Astrocyte of the spinal cord (primary cell): ENCODE measurements around the gene OR5H15.

Source experiments
- DNase-seq: peaks from one replicate; pipeline ENCODE4 v3.0.0; 2011; ENCODE audit warnings: low read depth, low spot score
- H3K4me3 ChIP-seq: 2 replicates; pipeline ENCODE4 v1.5.1; 2011; ENCODE audit warnings: low read depth, mild to moderate bottlenecking, low read length, moderate library complexity
- in situ Hi-C: cut with HindIII; loops from 2 replicates; pipeline ENCODE4 v1.10.0; 2017; ENCODE audit warnings: low sequenced_read_pairs
- TF ChIP-seq, protein P1 (sequence below): IDR thresholded peaks from 2 replicates; pipeline ENCODE4 v1.5.1; 2012; ENCODE audit warnings: low read depth, mild to moderate bottlenecking, low read length, inconsistent platforms

The OR5H15 gene

DNA sequence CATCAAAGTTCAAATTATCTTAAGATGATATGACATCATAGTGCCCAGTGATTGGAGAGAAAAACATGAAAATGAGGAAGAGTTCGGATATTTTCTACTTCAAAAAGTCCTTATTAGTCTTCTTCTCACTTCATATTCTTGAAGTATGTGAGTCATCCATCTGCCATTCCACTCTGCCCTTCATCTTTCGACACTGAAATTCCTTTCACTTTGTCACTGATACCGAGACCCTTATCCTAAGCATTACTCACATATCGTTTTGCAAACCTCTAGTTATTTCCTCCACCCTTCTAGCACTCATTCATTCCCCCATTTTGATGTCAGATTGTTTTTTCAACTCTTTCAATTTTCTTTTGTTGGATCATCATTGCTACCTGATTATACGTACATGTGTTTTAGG, 15.3 kb upstream of the OR5H15 start:
- TF ChIP-seq, protein P1, sequence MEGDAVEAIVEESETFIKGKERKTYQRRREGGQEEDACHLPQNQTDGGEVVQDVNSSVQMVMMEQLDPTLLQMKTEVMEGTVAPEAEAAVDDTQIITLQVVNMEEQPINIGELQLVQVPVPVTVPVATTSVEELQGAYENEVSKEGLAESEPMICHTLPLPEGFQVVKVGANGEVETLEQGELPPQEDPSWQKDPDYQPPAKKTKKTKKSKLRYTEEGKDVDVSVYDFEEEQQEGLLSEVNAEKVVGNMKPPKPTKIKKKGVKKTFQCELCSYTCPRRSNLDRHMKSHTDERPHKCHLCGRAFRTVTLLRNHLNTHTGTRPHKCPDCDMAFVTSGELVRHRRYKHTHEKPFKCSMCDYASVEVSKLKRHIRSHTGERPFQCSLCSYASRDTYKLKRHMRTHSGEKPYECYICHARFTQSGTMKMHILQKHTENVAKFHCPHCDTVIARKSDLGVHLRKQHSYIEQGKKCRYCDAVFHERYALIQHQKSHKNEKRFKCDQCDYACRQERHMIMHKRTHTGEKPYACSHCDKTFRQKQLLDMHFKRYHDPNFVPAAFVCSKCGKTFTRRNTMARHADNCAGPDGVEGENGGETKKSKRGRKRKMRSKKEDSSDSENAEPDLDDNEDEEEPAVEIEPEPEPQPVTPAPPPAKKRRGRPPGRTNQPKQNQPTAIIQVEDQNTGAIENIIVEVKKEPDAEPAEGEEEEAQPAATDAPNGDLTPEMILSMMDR = no peak
- in situ Hi-C loops = no loop called here

DNA sequence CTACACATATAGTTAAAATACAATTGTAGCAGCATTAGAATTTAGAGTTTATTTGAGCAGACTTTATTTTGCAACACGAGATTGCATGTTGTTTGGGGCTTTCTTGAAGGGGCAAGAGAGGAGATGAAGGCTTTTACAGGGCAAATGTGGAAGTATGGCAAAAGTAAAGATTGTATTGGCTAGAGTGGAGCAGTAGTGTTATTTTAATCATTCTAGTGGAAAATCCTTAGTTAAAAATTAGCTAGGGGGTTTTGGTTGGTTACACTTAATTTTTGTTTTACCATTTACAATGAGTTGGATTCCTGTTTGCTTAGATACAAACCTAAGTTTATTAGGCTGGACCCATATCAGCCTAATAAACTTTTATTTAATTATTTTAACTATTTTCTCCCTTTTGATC, 4.6 kb downstream of the OR5H15 start:
- TF ChIP-seq, protein P1 = no peak
- in situ Hi-C loops = no loop called here
- H3K4me3 ChIP-seq = no peak overlapping the region
- DNase-seq = no peak

More for the DNA sequence above, 15.3 kb upstream of the OR5H15 start:
- H3K4me3 ChIP-seq = no peak overlapping the region
- no peak for DNase-seq

DNA sequence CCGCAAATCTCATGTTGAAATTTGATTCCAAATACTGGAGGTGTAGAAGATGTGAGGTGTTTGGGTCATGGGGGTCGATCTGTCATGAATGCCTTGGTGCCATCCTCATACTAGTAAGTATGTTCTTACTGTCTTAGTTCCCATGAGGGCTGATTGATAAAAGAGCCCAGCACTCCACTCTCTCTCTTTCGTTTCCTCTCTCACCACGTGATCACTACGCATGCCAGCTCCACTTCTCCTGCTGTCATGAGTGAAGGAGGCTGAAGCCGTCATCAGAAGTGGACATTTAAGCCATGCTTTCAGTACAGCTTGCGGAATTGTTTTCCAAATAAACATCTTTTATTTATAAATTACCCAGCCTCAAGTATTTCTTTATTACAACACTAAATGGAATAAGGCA, 6.1 kb downstream of the OR5H15 start:
- TF ChIP-seq, protein P1 = no peak
- in situ Hi-C loops = no loop called here
- DNase-seq = no peak
- H3K4me3 ChIP-seq = no peak overlapping the region

DNA sequence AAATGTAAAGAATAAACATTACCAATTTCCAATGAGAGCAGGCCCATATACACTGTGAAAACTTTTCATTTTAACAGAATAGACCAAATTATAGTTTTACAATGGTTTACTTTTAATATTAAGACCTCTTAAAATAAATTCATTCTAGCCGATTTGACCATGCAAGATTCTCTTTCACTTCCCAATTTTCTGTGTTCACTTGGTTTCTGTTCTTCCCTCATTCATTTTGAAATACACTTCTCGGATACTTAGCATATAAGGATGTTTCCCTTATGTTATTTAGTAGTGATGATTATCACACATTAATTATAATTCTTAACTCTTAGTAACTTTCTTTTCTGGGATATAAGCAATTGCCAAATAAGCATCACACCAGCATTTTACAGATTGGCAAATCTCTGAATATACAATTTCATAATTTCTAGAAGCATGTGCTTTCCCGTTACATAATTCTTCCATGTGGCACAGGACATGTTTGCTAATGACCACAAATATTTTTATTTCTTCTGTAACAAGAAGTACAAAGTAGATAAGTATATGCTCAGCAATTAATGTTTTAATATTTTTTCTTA, 13.9 kb downstream of the OR5H15 start:
- H3K4me3 ChIP-seq = no peak overlapping the region
- TF ChIP-seq, protein P1 = no peak
- DNase-seq = no peak
- in situ Hi-C loops = no loop called here

DNA sequence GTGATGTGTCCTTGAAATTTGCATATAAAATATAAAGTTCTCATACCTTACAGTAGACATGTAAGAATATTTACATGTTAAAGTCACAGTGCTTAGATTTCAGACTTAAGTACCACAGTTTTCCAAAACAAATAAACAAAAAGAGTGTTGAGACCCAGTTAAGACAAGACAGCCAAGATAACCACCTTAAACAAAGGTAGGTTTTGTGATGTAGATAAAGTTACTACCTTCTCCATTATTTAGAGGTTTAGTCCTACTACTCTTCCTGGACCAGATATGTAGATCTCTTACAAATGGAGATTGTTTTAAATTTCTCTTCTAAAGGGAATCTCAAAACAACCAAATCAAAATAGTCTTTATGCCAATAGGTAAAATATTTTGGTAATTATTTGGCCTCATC, 15.7 kb downstream of the OR5H15 start:
- TF ChIP-seq, protein P1 = no peak
- H3K4me3 ChIP-seq = no peak overlapping the region
- in situ Hi-C loops = no loop called here
- DNase-seq = no peak

DNA sequence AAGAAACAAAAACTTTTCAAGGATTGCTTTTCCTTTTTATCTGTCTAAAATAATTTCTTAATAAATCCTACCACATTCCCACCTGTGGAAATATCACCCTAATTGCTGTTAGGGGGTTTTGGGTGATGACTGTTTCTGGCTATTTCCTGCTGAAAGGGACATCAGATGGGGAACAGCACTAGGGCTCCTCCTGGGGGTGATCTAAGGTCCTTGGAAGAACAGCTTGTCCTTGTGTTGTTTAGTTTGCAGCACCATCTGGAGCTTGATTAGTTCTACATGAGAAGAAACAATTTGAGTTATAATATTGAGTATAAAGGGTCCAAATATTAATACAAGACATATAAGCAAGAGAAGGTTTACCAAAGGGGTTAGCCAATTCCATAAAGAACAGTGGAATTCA, 18.7 kb downstream of the OR5H15 start:
- in situ Hi-C loops = no loop called here

More for the DNA sequence above, 18.7 kb downstream of the OR5H15 start:
- no peak for DNase-seq
- no peak overlapping the region for H3K4me3 ChIP-seq
- TF ChIP-seq, protein P1 = no peak
